Measurements from ENCODE around the gene NR6A1.

Gene NR6A1

GRCh38 chr9:124552273-124552605 lies 218.9 kb downstream of the NR6A1 start:
- Histone ChIP-seq H2BK5ac (ENCODE audit: low read depth, low read length, poor library complexity, severe bottlenecking) (no peak overlapping the region), H3K4ac (ENCODE audit: low read depth in 1 of 2, low read length in 2 of 2) (no peak overlapping the region), H2AK5ac (ENCODE audit: low read length, severe bottlenecking) (peak overlapping the region; percentile 12), H2BK15ac (ENCODE audit: low read depth, poor library complexity, severe bottlenecking) (no peak overlapping the region), H3K36me3 (ENCODE audit: control insufficient read depth in 1 of 2, insufficient read depth in 2 of 2, low read depth in 1 of 2, low read length in 2 of 2) (no peaks in the 10 kb centered on the region), H3K18ac (ENCODE audit: low read depth in 1 of 2, low read length in 2 of 2) (no peak overlapping the region), H4K8ac (ENCODE audit: low read length) (no peak overlapping the region), H2AFZ (ENCODE audit: low read depth, low read length) (no peak overlapping the region), H3K14ac (ENCODE audit: low read length in 2 of 2) (no peak overlapping the region), H3K4me3 (ENCODE audit: insufficient read depth in 1 of 2, low read depth in 1 of 2, low read length in 2 of 2) (no peak overlapping the region), H2BK120ac (ENCODE audit: low read depth, low read length) (no peak overlapping the region), H3K27ac (ENCODE audit: low read length, poor library complexity, severe bottlenecking) (peak overlapping the region; percentile 70), H3K4me2 (ENCODE audit: low read length, poor library complexity, severe bottlenecking) (no peak overlapping the region), H3K4me1 (ENCODE audit: control insufficient read depth, insufficient read depth, low read depth, low read length) (peaks cover 7% of the 10 kb centered on the region), H3K9ac (ENCODE audit: low read length) (peak overlapping the region; percentile 4), H3K9me3 (ENCODE audit: control insufficient read depth, low read length) (no peaks in the 10 kb centered on the region), H3K23ac (ENCODE audit: low read length in 2 of 2) (no peak overlapping the region), H4K91ac (ENCODE audit: low read length) (no peak overlapping the region), H3K79me1 (replicated peaks; ENCODE audit: low read length, poor library complexity, severe bottlenecking) (peaks cover 1% of the 10 kb centered on the region), H2BK12ac (ENCODE audit: low read length in 2 of 2) (no peak overlapping the region), H3K27me3 (ENCODE audit: control insufficient read depth in 1 of 2, insufficient read depth in 1 of 2, low read length in 2 of 2) (no peaks in the 10 kb centered on the region)
- DNase-seq: no peak
- no CpG with 5 or more reads among the region's 2 CpGs for WGBS

GRCh38 chr9:124551472-124552272 lies 219.4 kb downstream of the NR6A1 start:
- Histone ChIP-seq H3K4me1 (ENCODE audit: control insufficient read depth, insufficient read depth, low read depth, low read length) (peaks cover 7% of the 10 kb centered on the region), H3K36me3 (ENCODE audit: control insufficient read depth in 1 of 2, insufficient read depth in 2 of 2, low read depth in 1 of 2, low read length in 2 of 2) (no peaks in the 10 kb centered on the region), H3K14ac (ENCODE audit: low read length in 2 of 2) (no peak overlapping the region), H3K9ac (ENCODE audit: low read length) (peak overlapping the region; percentile 4), H3K4ac (ENCODE audit: low read depth in 1 of 2, low read length in 2 of 2) (no peak overlapping the region), H3K79me1 (replicated peaks; ENCODE audit: low read length, poor library complexity, severe bottlenecking) (peaks cover 1% of the 10 kb centered on the region), H2BK12ac (ENCODE audit: low read length in 2 of 2) (no peak overlapping the region), H3K9me3 (ENCODE audit: control insufficient read depth, low read length) (no peaks in the 10 kb centered on the region), H3K4me2 (ENCODE audit: low read length, poor library complexity, severe bottlenecking) (peak overlapping the region; percentile 20), H3K18ac (ENCODE audit: low read depth in 1 of 2, low read length in 2 of 2) (no peak overlapping the region), H2BK15ac (ENCODE audit: low read depth, poor library complexity, severe bottlenecking) (no peak overlapping the region), H2AK5ac (ENCODE audit: low read length, severe bottlenecking) (no peak overlapping the region), H3K4me3 (ENCODE audit: insufficient read depth in 1 of 2, low read depth in 1 of 2, low read length in 2 of 2) (no peak overlapping the region), H3K23ac (ENCODE audit: low read length in 2 of 2) (no peak overlapping the region), H3K27ac (ENCODE audit: low read length, poor library complexity, severe bottlenecking) (peak overlapping the region; percentile 86), H4K91ac (ENCODE audit: low read length) (no peak overlapping the region), H2BK5ac (ENCODE audit: low read depth, low read length, poor library complexity, severe bottlenecking) (no peak overlapping the region), H2BK120ac (ENCODE audit: low read depth, low read length) (no peak overlapping the region), H3K27me3 (ENCODE audit: control insufficient read depth in 1 of 2, insufficient read depth in 1 of 2, low read length in 2 of 2) (no peaks in the 10 kb centered on the region), H2AFZ (ENCODE audit: low read depth, low read length) (no peak overlapping the region), H4K8ac (ENCODE audit: low read length) (no peak overlapping the region)
- DNase-seq: peak; percentile 79
- 2% methylated on average over 3 of the region's 4 CpGs for WGBS

- Histone ChIP-seq H4K91ac (ENCODE audit: low read length) (no peak overlapping the region), H2AK5ac (ENCODE audit: low read length, severe bottlenecking) (peak overlapping the region; percentile 95), H2AFZ (ENCODE audit: low read depth, low read length) (no peak overlapping the region), H3K9ac (ENCODE audit: low read length) (no peak overlapping the region), H3K23ac (ENCODE audit: low read length in 2 of 2) (no peak overlapping the region), H3K4me1 (ENCODE audit: control insufficient read depth, insufficient read depth, low read depth, low read length) (peaks cover 7% of the 10 kb centered on the region), H3K27me3 (ENCODE audit: control insufficient read depth in 1 of 2, insufficient read depth in 1 of 2, low read length in 2 of 2) (no peaks in the 10 kb centered on the region), H3K36me3 (ENCODE audit: control insufficient read depth in 1 of 2, insufficient read depth in 2 of 2, low read depth in 1 of 2, low read length in 2 of 2) (no peaks in the 10 kb centered on the region), H3K4ac (ENCODE audit: low read depth in 1 of 2, low read length in 2 of 2) (no peak overlapping the region), H3K18ac (ENCODE audit: low read depth in 1 of 2, low read length in 2 of 2) (no peak overlapping the region), H3K4me3 (ENCODE audit: insufficient read depth in 1 of 2, low read depth in 1 of 2, low read length in 2 of 2) (no peak overlapping the region), H3K9me3 (ENCODE audit: control insufficient read depth, low read length) (no peaks in the 10 kb centered on the region), H2BK5ac (ENCODE audit: low read depth, low read length, poor library complexity, severe bottlenecking) (no peak overlapping the region), H3K4me2 (ENCODE audit: low read length, poor library complexity, severe bottlenecking) (no peak overlapping the region), H3K79me1 (replicated peaks; ENCODE audit: low read length, poor library complexity, severe bottlenecking) (no peaks in the 10 kb centered on the region), H4K8ac (ENCODE audit: low read length) (no peak overlapping the region), H3K14ac (ENCODE audit: low read length in 2 of 2) (no peak overlapping the region), H2BK120ac (ENCODE audit: low read depth, low read length) (no peak overlapping the region), H3K27ac (ENCODE audit: low read length, poor library complexity, severe bottlenecking) (peak overlapping the region; percentile 30), H2BK12ac (ENCODE audit: low read length in 2 of 2) (no peak overlapping the region), H2BK15ac (ENCODE audit: low read depth, poor library complexity, severe bottlenecking) (no peak overlapping the region)
- 100% methylated on average over 2 of the region's 2 CpGs for WGBS
- no peak for DNase-seq
Measured at GRCh38 chr9:124550072-124550471, 221.0 kb downstream of the NR6A1 start.

- Histone ChIP-seq H3K4me3 (ENCODE audit: insufficient read depth in 1 of 2, low read depth in 1 of 2, low read length in 2 of 2) (no peak overlapping the region), H2AFZ (ENCODE audit: low read depth, low read length) (no peak overlapping the region), H4K8ac (ENCODE audit: low read length) (no peak overlapping the region), H2BK15ac (ENCODE audit: low read depth, poor library complexity, severe bottlenecking) (no peak overlapping the region), H3K27me3 (ENCODE audit: control insufficient read depth in 1 of 2, insufficient read depth in 1 of 2, low read length in 2 of 2) (no peaks in the 10 kb centered on the region), H3K14ac (ENCODE audit: low read length in 2 of 2) (no peak overlapping the region), H3K23ac (ENCODE audit: low read length in 2 of 2) (no peak overlapping the region), H3K9ac (ENCODE audit: low read length) (no peak overlapping the region), H3K79me1 (replicated peaks; ENCODE audit: low read length, poor library complexity, severe bottlenecking) (no peaks in the 10 kb centered on the region), H2BK12ac (ENCODE audit: low read length in 2 of 2) (no peak overlapping the region), H3K9me3 (ENCODE audit: control insufficient read depth, low read length) (no peaks in the 10 kb centered on the region), H4K91ac (ENCODE audit: low read length) (no peak overlapping the region), H3K4me1 (ENCODE audit: control insufficient read depth, insufficient read depth, low read depth, low read length) (peaks cover 4% of the 10 kb centered on the region), H3K18ac (ENCODE audit: low read depth in 1 of 2, low read length in 2 of 2) (no peak overlapping the region), H3K36me3 (ENCODE audit: control insufficient read depth in 1 of 2, insufficient read depth in 2 of 2, low read depth in 1 of 2, low read length in 2 of 2) (no peaks in the 10 kb centered on the region), H2BK5ac (ENCODE audit: low read depth, low read length, poor library complexity, severe bottlenecking) (no peak overlapping the region), H2BK120ac (ENCODE audit: low read depth, low read length) (no peak overlapping the region), H3K27ac (ENCODE audit: low read length, poor library complexity, severe bottlenecking) (no peak overlapping the region), H2AK5ac (ENCODE audit: low read length, severe bottlenecking) (no peak overlapping the region), H3K4ac (ENCODE audit: low read depth in 1 of 2, low read length in 2 of 2) (no peak overlapping the region), H3K4me2 (ENCODE audit: low read length, poor library complexity, severe bottlenecking) (no peak overlapping the region)
- no peak for DNase-seq
- WGBS: 58% methylated on average over 1 of the region's 1 CpG
Measured at GRCh38 chr9:124549016-124549415, 222.1 kb downstream of the NR6A1 start.
